HG02678 (cell line): ENCODE results near the gene LHFPL3.

Source experiments
- ATAC-seq: cut with Tn5 transposase; IDR thresholded peaks from one replicate; pipeline ENCODE4 v1.9.1; 2021; ENCODE audit warnings: mild to moderate bottlenecking, moderate library complexity; ENCODE audit not compliant: unreplicated experiment

The LHFPL3 gene

DNA sequence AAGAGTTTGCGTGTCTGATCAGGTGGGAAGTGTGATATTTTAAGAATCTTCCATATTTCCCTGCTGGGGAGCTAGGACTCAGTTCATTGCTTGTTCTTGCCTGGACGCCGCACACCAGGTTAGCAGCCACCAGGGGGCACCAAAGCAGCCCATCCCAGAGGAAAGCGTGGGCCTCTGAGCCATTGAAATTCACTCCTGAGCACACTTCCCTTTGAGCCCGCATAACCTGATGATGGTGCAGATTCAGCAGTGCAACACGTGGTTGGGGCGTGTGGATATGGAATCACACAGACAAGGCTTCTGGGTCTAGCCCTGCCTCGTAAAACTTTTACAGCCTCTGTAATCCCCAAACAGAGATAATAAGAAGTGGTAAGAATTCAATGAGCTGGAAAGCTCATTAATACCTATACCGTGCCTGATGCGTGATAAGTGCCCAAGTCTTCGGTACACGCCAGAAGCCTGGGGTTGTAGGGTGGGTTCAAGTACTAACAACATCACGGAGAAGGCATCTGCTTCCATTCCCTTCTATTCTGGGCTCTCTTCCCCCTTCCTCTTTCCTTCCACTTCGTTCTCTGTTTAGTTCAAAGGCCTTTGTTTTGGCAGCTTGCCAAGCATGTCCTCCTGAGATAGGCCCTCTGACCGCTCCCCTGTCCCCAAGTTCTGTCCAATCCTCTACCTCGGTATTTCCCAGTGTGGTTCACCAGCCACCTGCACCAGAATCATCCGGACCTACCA is 555.5 kb downstream of the LHFPL3 start:
- peak; percentile 86 for ATAC-seq

DNA sequence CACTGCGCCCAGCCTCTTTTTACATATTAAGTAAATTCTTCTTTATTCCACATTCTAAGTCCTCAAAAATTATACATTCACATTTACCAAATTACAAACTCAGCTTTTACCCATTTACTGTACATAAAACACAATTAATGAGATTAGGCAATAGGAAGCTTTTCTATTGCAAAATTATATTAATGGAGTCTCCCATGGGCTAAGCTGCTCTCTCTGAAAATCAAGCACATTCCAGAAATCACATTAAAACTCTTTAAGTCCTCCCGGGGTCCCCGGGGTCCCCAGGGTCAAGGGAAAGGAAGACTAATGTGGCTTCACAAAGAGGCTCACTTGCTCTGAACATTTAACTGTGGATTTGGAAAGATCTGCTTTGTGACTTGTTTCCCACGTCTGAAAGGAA is 558.2 kb downstream of the LHFPL3 start:
- no peak for ATAC-seq

DNA sequence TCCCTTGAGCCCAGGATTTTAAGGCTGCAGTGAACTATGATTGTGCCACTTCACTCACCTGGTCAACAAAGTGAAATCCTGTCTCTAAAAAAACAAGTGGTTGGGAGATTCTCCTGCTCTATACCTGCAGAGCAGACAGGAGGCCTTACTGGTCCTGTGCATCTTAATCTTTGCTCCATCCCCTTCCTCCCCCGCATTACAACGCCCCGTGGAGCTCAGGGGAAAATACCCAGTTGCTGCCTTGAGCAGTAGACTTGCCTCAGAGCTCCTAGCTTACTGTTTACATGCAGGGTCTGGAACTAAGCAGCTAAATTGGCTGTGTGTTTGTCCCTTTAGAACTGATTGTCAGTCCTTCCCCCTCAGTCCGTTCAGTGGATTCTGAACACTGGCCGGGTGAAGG is 561.8 kb downstream of the LHFPL3 start:
- ATAC-seq = no peak

DNA sequence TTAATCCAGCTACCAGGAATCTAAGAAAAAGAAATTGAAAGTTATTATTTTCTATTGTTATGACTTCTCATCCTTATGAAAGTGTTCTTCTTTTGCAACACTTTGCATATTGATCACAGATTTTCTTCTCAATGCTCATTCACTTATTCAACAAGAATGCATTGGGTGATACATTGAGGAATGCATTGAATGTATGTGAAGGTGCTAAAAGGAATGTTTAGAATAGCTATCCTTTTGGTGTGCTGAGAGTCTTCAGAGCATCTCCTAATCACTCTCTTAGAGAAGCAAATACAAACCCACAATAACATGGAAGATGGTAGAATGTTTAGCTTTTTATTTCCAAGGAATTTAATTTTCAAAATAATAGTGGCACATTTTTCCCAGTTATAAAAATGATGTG is 563.5 kb downstream of the LHFPL3 start:
- ATAC-seq = no peak

DNA sequence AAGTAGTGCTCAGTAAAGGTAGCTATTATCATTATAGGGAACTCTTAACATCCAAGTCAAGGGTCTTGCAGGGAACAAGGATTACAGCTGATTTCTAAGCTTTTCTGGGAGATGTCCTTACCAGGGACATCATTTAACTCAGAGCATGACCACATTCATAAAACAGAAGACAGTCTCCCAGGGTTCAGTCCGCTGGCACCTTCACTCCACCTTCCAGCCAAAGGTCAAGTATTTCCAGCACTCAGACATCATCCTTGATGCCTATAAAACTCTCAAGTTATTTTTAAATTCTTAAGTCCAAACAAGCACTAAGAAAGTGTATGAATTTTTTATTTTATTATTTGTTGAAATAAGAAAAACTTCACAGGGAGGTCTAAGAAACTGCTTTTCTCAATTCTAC is 565.9 kb downstream of the LHFPL3 start:
- no peak for ATAC-seq

DNA sequence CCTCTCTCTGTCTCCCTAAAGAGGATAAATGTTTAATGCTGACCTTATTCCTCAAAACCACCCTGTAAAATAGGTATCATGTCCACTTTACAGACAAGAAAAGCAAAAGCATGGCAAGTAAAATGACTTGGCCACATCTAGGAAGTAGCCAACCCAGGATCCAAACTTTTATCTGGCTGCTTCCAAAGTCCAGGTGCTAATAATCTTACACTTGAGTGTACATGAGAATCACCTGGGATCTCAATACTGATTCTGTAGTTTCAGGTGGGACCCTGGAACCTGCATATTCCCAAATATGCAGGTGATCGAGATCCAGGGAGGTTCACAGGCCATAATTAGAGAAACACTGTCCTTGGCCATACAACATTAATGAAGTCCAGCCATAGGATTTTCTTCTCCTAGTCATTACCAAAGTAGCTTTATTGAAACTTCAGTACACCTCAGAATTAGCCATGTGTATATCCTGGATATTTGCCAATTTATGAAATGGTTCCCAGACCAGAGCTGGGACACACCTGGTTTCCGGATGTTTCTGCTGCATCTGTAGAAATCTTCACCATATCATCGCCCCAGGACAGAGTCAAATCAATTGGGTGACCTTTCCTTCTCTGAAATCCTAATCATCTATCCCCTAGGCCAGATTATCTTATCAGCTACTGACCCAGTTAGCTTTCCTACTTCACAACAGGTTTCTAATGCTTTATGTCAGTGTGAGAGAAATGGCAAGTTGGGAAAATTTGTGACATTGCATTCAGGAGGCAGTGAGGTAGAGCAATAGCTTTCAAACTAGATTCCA is 566.5 kb downstream of the LHFPL3 start:
- ATAC-seq = peak; percentile 25

DNA sequence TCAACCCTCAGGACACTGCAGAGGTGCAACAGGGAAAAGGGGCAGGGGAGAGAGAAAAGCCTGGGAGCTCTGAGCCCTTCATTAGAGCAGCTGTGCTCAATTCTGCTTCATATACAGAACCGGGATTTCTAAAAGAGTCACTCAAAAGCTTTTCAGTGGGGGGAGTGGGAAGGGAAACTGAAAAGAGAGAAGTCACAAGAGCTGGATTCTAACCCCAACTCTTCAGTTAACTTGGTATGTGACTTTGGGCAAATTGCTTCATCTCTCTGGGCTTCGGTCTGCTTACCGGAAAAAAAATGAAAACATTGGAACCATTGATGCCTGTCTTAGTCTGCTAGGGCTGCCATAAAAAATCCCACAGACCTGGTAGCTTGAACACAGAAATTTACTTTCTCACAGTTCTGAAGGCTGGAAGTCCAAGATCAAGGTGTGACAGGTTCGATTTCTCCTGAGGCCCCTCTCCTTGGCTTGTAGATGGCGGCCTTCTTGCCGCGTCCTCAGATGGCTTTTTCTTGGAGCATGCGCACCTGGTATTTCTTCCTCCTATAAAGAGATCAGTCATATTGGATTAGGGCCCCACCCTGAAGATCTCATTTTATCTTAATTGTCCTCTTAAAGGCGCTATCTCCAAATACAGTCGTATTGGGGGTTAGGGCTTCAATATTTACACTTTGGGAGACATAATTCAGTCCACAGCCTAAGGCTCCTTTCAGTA is 567.3 kb downstream of the LHFPL3 start:
- ATAC-seq = peak; percentile 38

DNA sequence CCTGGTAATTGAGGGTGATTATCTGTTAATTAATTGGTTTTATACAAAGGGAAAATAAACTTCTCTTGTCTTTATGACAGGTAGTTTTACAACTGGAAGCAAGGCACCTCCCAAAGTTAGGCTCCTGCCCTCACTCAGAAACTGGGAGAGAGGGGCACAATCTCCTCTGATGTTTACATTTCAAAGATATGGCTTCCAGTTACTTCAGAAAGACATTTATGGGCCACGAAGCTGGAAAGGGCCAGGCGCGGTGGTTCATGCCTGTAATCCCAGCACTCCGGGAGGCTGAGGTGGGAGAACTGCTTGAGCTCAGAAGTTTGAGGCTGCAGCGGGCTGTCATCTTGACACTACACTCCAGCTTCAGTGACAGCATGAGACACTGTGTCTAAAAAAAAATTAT is 570.0 kb downstream of the LHFPL3 start:
- no peak for ATAC-seq

DNA sequence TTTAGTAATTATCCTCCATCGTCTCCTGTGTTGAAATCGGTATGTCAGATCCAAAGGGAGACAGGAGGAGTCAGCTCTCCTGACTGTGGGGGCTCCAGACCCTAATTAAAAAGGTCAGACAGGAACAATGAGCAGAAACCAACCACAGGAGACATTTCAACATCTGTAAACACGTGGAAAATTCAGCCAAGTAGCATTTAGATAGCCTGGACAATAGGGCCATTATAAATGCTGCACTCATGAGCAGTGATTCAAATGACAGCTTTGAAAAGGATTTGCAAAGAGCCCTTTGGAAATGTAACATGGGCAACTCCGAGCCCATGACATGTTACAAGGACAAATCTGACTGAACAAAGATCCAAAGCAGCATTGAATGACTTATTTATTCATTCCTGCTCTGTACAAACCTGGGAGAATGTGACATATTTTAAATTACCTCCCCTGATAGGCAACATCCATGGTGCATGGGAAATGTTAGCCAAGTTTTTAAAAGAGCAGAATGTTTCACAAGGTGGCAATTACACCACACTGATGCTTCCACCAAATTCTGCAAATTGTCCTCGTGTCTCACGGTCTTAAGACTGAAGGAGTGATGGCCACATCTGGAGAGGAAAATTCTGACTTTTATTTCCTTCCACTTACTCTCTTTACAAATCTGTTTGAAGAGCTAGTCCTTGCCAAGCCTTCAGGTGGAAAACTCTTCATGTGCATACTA is 572.3 kb downstream of the LHFPL3 start:
- no peak for ATAC-seq

DNA sequence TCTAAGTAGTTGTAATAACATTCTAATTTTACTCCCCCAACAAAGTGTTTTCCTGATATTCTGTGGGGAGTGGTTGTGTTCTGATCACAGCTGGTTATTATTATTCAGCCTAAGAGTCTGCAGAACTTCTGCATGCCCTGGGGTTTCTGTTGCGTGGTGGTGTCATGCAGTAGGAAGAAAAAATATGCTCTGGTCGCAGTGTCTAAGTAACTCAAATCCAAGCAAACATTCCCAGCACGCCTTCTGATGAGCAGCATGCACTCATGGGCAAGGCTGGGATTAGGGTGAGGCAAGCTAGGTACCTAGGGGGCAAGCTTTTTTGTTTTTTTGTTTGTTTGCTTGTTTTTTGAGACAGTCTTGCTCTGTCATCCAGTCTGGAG is 572.8 kb downstream of the LHFPL3 start:
- ATAC-seq = no peak

DNA sequence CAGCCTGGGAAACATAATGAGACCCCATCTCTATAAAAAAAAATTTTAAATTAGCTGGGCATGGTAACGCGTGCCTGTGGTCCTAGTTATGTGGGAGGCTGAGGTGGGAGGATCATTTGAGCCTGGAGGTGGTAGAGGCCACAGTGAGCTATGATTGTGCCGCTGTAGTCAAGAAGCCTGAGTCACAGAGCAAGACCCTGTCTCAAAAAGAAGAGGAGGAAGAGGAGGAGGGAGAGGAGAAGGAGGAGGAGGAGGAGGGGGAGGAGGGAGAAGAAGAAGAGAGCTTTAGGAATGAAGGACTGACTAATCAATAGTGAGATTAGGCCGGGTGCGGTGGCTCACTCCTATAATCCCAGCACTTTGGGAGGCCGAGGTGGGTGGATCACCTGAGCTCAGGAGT is 573.8 kb downstream of the LHFPL3 start:
- ATAC-seq = no peak

DNA sequence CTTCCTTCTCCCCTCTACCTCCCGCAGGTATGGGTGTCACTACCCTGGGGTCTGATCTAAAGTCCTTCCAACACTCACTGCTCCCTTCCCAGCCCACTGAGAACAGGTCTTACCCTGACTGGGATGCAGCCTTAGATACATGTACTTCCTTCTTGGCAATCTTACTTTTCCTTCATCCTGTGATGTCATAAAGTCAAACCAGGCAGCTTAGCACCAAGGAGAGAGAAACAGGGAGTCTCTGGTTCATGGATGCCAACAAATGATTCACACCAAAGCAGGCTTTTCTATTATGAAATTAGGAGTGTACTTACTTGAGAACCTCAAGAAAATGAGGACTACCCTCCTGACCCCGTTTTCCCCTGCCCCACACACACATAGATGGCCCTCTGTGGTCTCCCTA is 574.6 kb downstream of the LHFPL3 start:
- no peak for ATAC-seq

DNA sequence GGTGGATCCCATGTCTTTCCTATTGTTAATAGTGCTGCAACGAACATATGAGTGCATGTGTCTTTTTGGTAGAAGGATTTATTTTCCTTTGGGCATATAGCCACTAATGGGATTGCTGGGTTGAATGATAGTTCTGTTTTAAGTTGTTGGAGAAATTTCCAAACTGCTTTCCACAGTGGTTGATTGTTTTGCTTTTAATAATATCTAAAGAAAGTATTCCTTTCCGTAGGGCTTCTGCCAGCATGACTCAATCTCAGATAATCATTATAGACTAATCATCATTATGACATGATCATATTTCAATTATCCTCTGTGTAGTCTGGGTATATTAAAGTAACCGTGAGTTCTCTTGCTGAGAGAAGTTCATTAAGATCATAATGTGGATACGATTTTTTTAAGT is 575.4 kb downstream of the LHFPL3 start:
- ATAC-seq = no peak

DNA sequence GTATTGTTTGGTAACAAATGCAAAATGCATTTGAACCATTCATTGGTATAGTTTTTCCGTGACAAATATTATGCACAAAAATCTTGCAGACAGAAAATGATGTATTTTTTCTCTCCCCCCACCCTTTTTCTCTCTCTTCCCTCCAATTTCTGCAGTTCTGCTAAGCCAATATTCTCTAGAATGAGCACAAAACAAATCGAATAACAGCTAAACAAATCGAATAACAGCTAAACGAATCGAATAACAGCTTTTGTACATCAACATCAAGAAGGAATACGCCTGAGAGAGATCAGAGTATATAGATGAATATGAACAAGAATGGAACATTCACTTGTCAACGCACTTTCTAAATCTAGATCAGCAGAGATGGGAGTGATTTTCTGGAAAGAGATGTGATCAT is 577.6 kb downstream of the LHFPL3 start:
- ATAC-seq = no peak

DNA sequence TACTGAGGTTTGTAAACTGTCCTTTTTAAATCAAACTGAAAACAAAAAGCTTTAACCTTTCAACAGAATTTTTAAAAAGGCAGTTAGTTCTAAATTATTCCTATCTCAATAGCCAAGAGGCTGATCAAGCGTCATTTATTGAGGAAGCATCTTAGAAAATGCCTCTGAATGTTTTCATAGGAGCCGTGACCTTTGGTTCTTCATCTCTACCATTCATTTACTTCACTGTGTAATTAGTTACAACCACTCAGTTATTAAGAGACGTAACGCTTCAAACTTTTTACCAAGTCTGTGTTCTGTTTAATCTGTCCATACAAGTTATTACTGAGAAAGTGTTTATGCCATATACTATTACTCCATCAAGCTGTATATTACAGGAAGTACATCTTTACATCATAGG is 578.2 kb downstream of the LHFPL3 start:
- no peak for ATAC-seq

DNA sequence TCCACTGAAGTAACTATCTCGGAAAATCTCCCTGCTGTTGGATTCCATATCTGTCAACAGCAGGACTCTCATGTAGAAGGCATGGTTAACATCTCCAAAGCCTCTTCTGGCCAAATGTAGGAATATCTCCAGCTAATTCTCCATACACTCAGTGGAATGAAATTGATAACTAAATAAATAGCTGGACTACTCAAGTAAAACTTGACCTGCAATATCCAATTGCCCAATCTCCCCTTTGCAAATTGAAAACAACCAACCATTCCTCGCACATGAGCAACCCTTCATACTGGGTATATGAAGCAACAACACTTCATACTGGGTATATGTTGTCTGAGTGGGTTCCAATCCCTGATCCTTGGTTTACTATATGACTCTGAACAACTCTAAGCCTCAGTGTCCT is 580.2 kb downstream of the LHFPL3 start:
- ATAC-seq = no peak

DNA sequence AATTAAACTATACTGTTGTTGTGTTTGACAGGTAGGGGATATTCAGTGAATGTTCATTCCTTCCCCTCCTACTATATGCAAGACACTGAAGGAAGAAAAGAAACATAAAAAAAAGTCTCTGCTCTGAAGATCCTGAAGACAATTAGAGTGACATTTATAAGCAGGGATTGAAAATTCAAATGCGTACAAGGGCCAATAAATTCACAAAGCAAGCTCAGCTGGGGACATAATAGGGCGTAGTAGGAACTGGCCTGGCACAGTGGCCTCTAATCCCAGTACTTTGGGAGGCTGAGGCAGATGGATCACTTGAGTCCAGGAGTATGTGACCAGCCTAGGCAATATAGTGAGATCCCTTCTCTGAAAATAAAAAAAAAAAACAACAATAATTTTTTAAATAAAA is 580.7 kb downstream of the LHFPL3 start:
- no peak for ATAC-seq

DNA sequence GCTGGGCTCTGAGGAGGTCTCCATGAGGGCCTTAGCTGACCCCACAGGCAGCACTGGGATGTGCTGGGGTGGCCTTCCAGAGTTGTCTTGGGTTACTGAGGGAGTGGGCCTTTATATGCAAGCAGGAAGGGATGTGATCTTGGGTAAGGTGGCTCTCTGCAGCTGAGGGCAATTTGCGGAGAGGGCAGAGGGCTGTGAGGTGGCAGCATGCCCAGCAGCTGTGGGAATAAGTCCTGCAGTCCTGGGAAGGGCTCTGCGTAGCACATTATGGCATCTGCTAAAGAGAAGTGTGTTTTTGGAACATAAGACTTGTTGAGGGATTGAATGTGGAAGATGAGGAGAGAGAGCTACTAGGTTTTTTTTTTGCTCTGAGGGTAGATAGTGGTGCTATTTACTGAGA is 586.0 kb downstream of the LHFPL3 start:
- ATAC-seq = no peak

DNA sequence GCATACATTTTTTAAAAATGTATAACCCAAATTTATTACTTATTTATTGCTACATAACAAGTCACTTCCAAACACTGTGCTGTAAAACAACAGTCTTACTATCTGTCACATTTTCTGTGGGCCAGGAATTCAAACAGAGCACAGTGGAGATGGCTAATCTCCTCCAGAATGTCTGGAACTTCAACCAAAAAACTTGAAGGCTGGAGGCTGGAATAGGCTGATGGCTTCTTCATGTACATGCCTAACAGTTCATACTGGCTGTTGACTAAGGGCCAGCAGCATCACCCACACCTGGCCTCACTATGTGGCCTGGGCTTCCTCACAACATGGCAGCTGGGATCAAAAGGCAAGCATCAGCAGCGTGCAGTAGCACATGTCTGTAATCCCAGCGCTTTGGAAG is 593.2 kb downstream of the LHFPL3 start:
- ATAC-seq = no peak

DNA sequence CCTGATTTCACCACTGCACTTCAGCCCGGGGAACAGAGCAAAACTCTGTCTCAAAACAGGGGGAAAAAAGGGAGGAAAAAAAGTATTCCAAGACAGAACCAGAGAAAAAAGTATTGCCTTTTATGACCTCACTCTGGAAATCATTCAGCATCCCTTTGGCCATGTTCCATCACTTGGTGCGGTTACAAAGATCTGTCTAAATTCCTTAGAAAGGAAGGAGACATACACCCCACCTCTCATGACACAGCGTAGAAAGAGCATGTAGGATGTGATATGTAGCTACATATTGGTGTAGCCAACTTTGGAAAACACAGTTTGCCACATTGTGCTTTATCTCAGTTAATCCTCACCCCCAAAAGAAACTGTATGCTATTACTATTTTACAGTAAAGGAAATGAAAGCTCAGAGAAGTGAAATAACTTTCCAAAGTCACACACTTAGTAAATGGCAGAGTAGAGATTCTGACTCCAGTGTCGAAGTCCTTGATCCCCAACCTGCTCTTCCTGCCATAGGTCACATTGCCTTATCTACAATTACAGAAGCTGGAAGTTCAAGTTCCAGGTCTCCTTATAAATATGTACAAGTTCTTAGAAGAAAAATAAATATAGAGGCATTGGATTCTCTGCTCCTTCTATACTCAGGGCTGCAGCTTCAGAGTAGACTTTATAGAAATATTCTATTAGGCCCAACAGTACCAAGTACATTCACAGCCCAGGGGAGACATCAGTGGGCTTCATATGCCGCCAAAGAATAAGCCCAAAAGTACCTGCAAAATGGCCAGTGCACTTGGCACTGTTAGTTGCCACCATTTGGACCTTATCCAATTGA is 594.0 kb downstream of the LHFPL3 start:
- ATAC-seq = no peak
